GM19193 (cell line): Measurements from ENCODE around the gene HINT3.

Source experiments
- POLR2A ChIP-seq: IDR thresholded peaks from 4 replicates; pipeline ENCODE4 v1.6.1; 2011; ENCODE audit not compliant: insufficient read depth, insufficient read length; ENCODE audit errors: extremely low read depth

HINT3 gene

DNA sequence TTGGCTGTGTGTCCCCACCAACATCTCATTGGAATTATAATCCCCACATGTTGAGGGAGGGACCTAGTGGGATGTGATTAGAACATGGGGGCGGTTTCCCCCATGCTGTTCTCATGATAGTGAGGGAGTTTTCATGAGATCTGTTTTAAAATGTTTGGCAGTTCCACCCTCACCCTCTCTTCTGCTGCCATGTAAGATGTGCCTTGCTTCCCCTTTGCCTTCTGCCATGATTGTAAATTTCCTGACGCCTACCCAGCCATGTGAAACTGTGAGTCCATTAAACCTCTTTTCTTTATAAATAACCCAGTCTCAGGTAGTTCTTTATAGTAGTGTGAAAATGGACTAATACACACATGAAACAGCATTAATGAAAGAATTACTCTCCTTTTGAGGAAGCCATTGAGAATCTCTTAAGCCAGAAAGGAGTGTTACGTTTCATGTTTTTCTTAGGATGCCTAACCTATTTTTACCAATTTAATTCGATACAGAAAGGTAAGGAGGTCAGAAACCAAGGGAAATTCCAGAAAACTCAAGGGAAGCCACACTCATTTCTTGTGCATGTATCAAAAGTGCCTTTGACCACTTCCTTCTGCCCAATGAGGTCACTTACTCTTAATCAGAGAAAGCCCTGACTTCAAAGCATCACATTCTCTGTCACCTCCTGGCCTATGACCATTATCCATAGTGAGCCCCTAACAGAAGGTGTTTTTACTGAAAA lies 24.7 kb upstream of the HINT3 start:
- no peak for TF ChIP-seq POLR2A

- no peak for TF ChIP-seq POLR2A
Measured at GRCh38 chr6:125932451-125932795, 24.1 kb upstream of the HINT3 start.

- TF ChIP-seq POLR2A: no peak
Measured at GRCh38 chr6:125939026-125939425, 17.5 kb upstream of the HINT3 start.

DNA sequence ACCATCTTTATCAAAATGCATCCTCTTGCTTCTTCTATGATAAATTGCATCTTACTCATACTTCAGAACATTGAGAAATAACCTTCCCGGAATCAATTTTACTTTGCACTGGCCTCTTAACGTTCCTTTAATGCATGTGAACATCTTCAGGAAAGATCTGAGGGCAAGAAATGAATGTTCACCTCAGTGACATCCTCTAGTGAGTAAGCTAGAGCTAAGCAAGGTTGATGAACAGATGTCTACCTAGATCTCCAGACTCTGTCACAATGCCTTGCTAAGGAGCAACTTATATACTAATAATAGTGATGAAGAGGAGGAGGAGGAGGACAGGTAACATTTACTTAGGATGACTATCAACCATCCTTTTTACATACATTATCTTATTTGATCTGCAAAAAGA lies 16.8 kb upstream of the HINT3 start:
- no peak for TF ChIP-seq POLR2A

- no peak for TF ChIP-seq POLR2A
Measured at GRCh38 chr6:125940247-125941041, 16.1 kb upstream of the HINT3 start.

- no peak for TF ChIP-seq POLR2A
Measured at GRCh38 chr6:125942672-125943527, 13.7 kb upstream of the HINT3 start.

DNA sequence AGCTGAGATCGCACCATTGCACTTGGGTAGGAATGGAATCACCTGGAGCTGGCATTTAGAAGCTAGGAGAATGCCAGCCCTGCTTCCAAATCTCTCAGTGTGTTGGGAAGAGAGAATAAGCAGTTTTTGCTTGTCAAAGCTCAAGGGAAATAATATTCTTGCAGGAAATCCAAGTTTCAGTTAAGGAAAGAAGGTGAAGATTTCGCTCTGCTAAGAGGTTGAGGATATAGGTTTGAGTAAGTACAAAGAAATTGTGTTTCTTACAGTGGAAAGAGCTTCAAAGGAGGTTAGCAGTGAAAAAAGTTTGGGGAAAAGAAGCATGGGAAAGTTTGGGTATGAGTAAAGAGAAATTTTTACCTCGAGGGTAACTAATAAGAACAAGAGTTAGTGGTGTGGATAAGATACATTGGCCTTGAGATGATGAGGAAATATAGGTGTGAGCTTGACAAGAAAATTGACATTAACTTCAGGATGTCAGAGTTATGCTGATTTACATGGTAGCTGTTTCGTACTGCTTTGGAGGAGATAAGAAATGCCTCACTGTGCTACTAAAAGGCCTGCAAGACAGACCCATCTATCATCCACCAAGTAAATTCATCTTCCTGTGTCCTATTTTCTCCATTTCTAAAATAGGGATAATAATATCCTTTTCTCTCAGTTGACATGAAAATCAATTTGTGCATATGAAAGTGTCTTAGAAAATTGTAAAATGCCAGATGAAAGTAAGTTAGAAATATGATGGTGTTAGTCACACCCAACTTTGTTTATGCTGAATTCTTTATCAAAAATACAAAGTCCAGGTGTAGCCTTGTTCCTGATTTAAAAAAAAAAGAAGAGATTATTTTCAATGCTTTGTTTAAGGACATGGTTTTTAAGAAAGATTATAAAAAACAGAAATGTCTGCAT lies 12.8 kb upstream of the HINT3 start:
- no peak for TF ChIP-seq POLR2A

- TF ChIP-seq POLR2A: no peak
Measured at GRCh38 chr6:125944434-125944816, 12.1 kb upstream of the HINT3 start.

- no peak for TF ChIP-seq POLR2A
Measured at GRCh38 chr6:125944896-125945295, 11.7 kb upstream of the HINT3 start.

- no peak for TF ChIP-seq POLR2A
Measured at GRCh38 chr6:125945378-125946141, 11.0 kb upstream of the HINT3 start.

- TF ChIP-seq POLR2A: no peak
Measured at GRCh38 chr6:125947615-125948014, 9.0 kb upstream of the HINT3 start.

GRCh38 chr6:125948455-125948854 lies 8.1 kb upstream of the HINT3 start:
- TF ChIP-seq POLR2A: no peak

DNA sequence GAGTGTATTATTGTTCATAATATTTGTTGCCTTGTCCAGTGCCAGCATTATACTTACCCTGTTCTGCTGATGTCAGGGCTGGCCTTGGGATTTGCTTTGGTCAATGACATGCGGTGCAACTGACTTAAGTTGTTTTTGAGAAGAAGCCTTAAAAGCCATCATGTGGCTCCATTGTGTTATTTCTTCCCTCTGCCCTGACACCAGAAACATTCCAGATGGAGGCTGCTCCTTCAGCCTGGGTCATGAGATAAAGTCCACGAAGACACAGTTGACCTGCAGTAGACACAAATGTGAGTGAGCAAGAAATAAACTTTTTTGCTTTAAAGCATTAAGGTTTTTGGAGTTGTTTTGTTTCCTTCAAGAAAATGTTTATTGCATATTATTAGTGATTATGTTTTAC lies 7.5 kb upstream of the HINT3 start:
- no peak for TF ChIP-seq POLR2A

- TF ChIP-seq POLR2A: no peak
Measured at GRCh38 chr6:125950293-125950692, 6.3 kb upstream of the HINT3 start.
